A673 (cell line): Measurements from ENCODE around the gene ERF. TPM values are rescaled to one million over a fixed set of nuclear protein-coding genes. Genes with fewer than 3 reads are reported as not detected.

Source experiments
- BruUV-seq: library from RNA; stranded (reverse); fragments of 400-500 nt; replicated peaks from 2 replicates; lab custom pipeline; 2021; lab: Mats Ljungman, UMichigan
- CTCF ChIA-PET: fragments of 300-600 bp; sonication (Branson Sonifier 250); formaldehyde crosslinking; loops from one replicate; lab custom pipeline; 2022; ENCODE audit warnings: antibody characterized with exemption; lab: Charles Lee
- POLR2A ChIA-PET: fragments of 300-600 bp; sonication (Branson Sonifier 250); formaldehyde crosslinking; loops from one replicate; lab custom pipeline; 2022; ENCODE audit warnings: antibody characterized with exemption; ENCODE audit not compliant: low non-redundant PET; lab: Charles Lee
- DNase-seq: peaks from one replicate; pipeline ENCODE4 v3.0.0-alpha.2; 2015; ENCODE audit warnings: low spot score
- H3K27ac ChIP-seq: fragments of 200-600 bp; sonication (generic); 2 replicates; pipeline ENCODE4 v1.5.1; 2016; ENCODE audit warnings: mixed run types, low read depth, mild to moderate bottlenecking, mixed read lengths, antibody characterized with exemption, low read length; ENCODE audit not compliant: poor library complexity, severe bottlenecking
- H3K27me3 ChIP-seq: fragments of 200-600 bp; sonication (generic); replicated peaks from 2 replicates; pipeline ENCODE4 v1.6.1; 2017; ENCODE audit warnings: mixed run types, low read depth, mild to moderate bottlenecking, mixed read lengths, antibody characterized with exemption, low read length; ENCODE audit not compliant: insufficient read depth, poor library complexity
- H3K36me3 ChIP-seq: fragments of 200-600 bp; sonication (generic); 2 replicates; pipeline ENCODE4 v1.6.1; 2016; ENCODE audit warnings: mixed run types, mild to moderate bottlenecking, mixed read lengths, antibody characterized with exemption, low read length; ENCODE audit not compliant: insufficient read depth, poor library complexity, severe bottlenecking
- H3K4me1 ChIP-seq: fragments of 200-600 bp; sonication (generic); 2 replicates; pipeline ENCODE4 v1.6.1; 2017; ENCODE audit warnings: mixed run types, mild to moderate bottlenecking, mixed read lengths, antibody characterized with exemption, low read length; ENCODE audit not compliant: insufficient read depth, poor library complexity, severe bottlenecking
- H3K4me3 ChIP-seq: fragments of 200-600 bp; sonication (generic); 2 replicates; pipeline ENCODE4 v1.5.1; 2016; ENCODE audit warnings: low read depth, mixed run types, mild to moderate bottlenecking, mixed read lengths, low read length; ENCODE audit not compliant: poor library complexity, severe bottlenecking
- H3K9me3 ChIP-seq: fragments of 200-600 bp; sonication (generic); 2 replicates; pipeline ENCODE4 v1.6.1; 2016; ENCODE audit warnings: mixed run types, low read depth, mild to moderate bottlenecking, mixed read lengths, antibody characterized with exemption, low read length; ENCODE audit not compliant: poor library complexity, severe bottlenecking
- CTCF ChIP-seq: fragments of 300-800, 200-600 bp; sonication (generic); conservative IDR thresholded peaks from 2 replicates; pipeline ENCODE4 v1.5.1; 2017; ENCODE audit warnings: low read depth, mild to moderate bottlenecking, antibody characterized with exemption, low read length, moderate library complexity, mixed read lengths
- EZH2 ChIP-seq: fragments of 200-600 bp; sonication (generic); IDR thresholded peaks from 2 replicates; pipeline ENCODE4 v1.6.1; 2017; ENCODE audit warnings: borderline replicate concordance, low read depth, mild to moderate bottlenecking, mixed read lengths, antibody characterized with exemption, low read length; ENCODE audit not compliant: poor library complexity, severe bottlenecking
- intact Hi-C: fragments of 100-400 bp; cut with micrococcal nuclease; formaldehyde crosslinking; loops from one replicate; pipeline ENCODE4 v1.10.0; 2022; ENCODE audit not compliant: unreplicated experiment
- total RNA-seq: library from RNA; stranded (reverse); gene quantifications from 2 replicates; pipeline ENCODE4 v1.2.3, GENCODE V29; 2021

Gene ERF
- total RNA-seq, 1 experiment from 2014 or later = 164 TPM

- intact Hi-C loops = no loop called here
- no TSS peak for BruUV-seq
- H3K36me3 ChIP-seq = peaks cover 79% of the 10 kb centered on the region
- no peak for DNase-seq
- H3K27me3 ChIP-seq = no peaks in the 10 kb centered on the region
- H3K4me3 ChIP-seq = no peak overlapping the region
- ChIA-PET CTCF (no interaction called here), POLR2A (no interaction called here)
- TF ChIP-seq CTCF = no peak
- no peak for TF ChIP-seq EZH2
- peaks cover 18% of the 10 kb centered on the region for H3K4me1 ChIP-seq
- H3K27ac ChIP-seq = no peak overlapping the region
- H3K9me3 ChIP-seq = no peaks in the 10 kb centered on the region
Measured at GRCh38 chr19:42289556-42290041, 34.7 kb upstream of the ERF start.

GRCh38 chr19:42288881-42289555 is 34.1 kb upstream of the ERF start:
- H3K27ac ChIP-seq = no peak overlapping the region
- H3K4me1 ChIP-seq = peaks cover 18% of the 10 kb centered on the region
- BruUV-seq = no TSS peak
- POLR2A ChIA-PET = no interaction called here
- H3K9me3 ChIP-seq = no peaks in the 10 kb centered on the region
- TF ChIP-seq EZH2 (no peak), CTCF (no peak)
- intact Hi-C loops = no loop called here
- CTCF ChIA-PET = no interaction called here
- no peaks in the 10 kb centered on the region for H3K27me3 ChIP-seq
- H3K4me3 ChIP-seq = no peak overlapping the region
- peaks cover 73% of the 10 kb centered on the region for H3K36me3 ChIP-seq
- no peak for DNase-seq

- no peak for DNase-seq
- POLR2A ChIA-PET = no interaction called here
Measured at GRCh38 chr19:42288387-42288786, 33.5 kb upstream of the ERF start.

More at GRCh38 chr19:42288387-42288786, 33.5 kb upstream of the ERF start:
- H3K4me1 ChIP-seq = peaks cover 19% of the 10 kb centered on the region
- H3K4me3 ChIP-seq = no peak overlapping the region
- BruUV-seq = no TSS peak
- peaks cover 67% of the 10 kb centered on the region for H3K36me3 ChIP-seq
- TF ChIP-seq CTCF (no peak), EZH2 (no peak)
- no peaks in the 10 kb centered on the region for H3K9me3 ChIP-seq
- CTCF ChIA-PET = no interaction called here
- H3K27me3 ChIP-seq = no peaks in the 10 kb centered on the region
- intact Hi-C loops = no loop called here
- no peak overlapping the region for H3K27ac ChIP-seq
